GM19397 (cell line): ENCODE data around the gene PPM1N.

Experiments
- ATAC-seq: cut with Tn5 transposase; IDR thresholded peaks from one replicate; pipeline ENCODE4 v1.9.1; 2021; ENCODE audit warnings: mild to moderate bottlenecking, moderate library complexity; ENCODE audit not compliant: unreplicated experiment

The PPM1N gene

GRCh38 chr19:45469945-45470761 is 28.1 kb upstream of the PPM1N start:
- no peak for ATAC-seq

- no peak for ATAC-seq
Observed at GRCh38 chr19:45470762-45471081, 27.5 kb upstream of the PPM1N start.

- no peak for ATAC-seq
Observed at GRCh38 chr19:45471111-45471930, 26.9 kb upstream of the PPM1N start.

- ATAC-seq: no peak
Observed at GRCh38 chr19:45471931-45472562, 26.2 kb upstream of the PPM1N start.

- ATAC-seq: no peak
Observed at GRCh38 chr19:45472563-45473366, 25.5 kb upstream of the PPM1N start.

GRCh38 chr19:45473367-45473681 is 24.9 kb upstream of the PPM1N start:
- no peak for ATAC-seq

- no peak for ATAC-seq
Observed at GRCh38 chr19:45473682-45474605, 24.3 kb upstream of the PPM1N start.

GRCh38 chr19:45474606-45475521 is 23.4 kb upstream of the PPM1N start:
- ATAC-seq: no peak

GRCh38 chr19:45475537-45476291 is 22.5 kb upstream of the PPM1N start:
- ATAC-seq: no peak

GRCh38 chr19:45476304-45476703 is 21.9 kb upstream of the PPM1N start:
- no peak for ATAC-seq

GRCh38 chr19:45477186-45477585 is 21.1 kb upstream of the PPM1N start:
- ATAC-seq: no peak

- no peak for ATAC-seq
Observed at GRCh38 chr19:45477713-45478453, 20.4 kb upstream of the PPM1N start.

- ATAC-seq: peak; percentile 71
Observed at GRCh38 chr19:45478454-45479238, 19.6 kb upstream of the PPM1N start.

GRCh38 chr19:45483033-45483432 is 15.2 kb upstream of the PPM1N start:
- no peak for ATAC-seq

GRCh38 chr19:45484273-45484945 is 13.8 kb upstream of the PPM1N start:
- ATAC-seq: no peak
